HG03342 (cell line): Measurements from ENCODE around the gene FBXO34.

Source experiments
- ATAC-seq: cut with Tn5 transposase; IDR thresholded peaks from one replicate; pipeline ENCODE4 v1.9.1; 2021; ENCODE audit warnings: mild to moderate bottlenecking, moderate library complexity; ENCODE audit not compliant: unreplicated experiment

FBXO34 gene

DNA sequence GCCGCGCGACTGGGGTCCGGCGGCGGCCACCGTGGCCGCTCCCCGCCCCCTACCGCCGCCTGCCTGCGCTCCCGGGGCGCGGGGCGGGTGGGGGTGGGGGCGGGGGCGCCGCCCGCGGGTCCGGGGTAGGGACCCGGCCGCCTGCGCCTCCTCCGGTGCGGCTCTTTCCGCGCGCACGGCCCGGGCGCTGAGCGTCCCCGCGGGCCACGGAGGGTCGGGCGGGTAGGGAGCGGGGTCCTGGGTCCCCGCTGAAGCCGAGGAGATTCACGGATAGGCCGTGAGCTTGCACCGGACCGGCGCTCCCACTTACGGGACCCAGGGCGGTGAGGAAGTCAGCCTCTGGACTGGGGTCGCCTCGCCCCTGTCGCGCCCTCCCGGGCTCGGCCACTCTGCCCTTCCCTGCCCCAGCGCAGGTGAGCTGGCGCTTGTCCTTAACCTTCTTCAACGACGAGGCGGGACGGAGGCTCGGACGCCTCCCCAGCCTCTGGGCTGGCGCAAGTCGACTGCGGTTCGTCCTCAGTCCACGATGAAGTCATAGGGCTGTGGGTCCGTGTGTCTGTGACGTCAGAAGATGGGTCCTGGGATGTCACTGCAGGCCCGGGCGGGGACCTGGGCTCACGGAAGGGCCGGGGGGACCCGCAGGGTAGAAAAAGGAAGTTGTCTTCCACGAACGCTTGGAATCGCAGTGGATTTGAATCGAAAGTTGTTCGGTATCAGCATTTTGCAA is 514 bp downstream of the FBXO34 start:
- ATAC-seq: peak; percentile 52

DNA sequence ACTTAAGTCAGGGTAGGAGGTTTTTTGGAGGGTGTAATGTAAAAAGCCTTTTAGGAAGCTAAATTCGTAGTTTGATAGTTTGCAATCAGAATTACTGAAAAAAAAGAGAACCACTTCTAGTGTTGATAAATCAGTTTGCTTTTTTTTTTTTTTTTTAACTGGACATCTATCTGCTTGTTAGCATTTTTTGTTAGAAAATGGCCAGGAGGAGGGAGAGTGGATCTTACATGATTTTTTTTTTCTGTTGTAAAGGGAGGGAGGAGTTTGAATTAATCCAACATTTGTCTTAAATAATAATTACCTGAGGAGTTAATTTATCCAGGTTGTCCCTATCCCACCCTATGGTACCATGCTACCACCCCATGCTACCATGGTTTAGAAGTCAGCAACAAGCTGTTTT is 1.2 kb downstream of the FBXO34 start:
- ATAC-seq: no peak

DNA sequence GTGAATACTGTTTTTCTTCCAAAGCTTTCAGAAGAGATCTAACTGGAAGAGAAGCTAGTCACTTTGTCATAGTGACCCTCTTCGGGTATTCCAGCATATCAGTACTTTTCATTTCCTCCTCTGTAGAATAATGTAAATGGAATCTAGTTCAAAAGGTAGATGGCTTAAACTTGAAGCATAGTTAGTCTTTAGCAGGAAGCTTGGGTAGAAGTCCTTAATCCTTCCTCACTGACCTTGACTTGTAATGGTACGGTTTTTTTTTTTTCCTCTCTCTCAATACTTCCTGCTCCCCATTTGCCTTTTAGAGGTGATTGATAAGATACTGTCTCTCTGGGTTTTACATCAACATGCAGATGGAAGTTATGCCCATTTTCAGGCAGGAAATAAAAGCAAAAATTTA is 1.7 kb downstream of the FBXO34 start:
- ATAC-seq: no peak

DNA sequence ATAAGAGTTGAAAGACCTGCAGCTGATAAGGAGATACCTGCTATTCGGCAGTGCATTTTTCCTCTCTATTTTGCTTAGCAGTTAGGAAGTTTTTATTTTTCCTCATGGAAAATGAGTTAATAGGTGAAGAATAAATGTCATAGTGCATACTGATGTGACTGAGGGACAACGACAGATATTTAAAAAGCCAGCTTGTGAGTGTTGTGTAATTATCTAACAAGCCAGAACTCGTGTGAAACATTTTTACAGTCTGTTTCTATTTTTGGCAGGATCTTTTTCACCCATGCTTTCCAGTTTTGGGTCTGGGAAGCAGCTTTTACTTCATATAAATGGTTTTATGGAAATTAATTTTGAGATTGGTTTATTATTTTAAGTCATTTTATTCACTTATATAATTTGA is 2.9 kb downstream of the FBXO34 start:
- ATAC-seq: no peak

DNA sequence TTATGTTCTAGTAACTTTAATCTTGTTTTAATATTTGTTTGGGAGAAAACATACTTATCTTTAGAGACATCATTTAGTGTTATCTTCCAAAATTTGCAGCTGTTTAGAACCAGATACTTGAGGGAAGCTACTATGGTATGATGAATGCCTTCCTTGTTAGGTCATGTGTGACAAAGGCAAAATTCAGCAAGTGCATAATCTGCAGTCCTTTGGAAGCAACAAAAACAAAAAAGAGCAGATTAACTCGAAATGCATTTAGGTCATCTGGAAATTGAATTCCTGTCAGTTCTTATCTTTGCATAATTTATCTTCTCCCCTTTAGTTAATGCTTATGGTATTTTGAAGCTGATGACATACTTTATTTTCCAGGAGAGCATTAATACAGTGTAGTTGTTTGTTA is 3.5 kb downstream of the FBXO34 start:
- ATAC-seq: no peak

DNA sequence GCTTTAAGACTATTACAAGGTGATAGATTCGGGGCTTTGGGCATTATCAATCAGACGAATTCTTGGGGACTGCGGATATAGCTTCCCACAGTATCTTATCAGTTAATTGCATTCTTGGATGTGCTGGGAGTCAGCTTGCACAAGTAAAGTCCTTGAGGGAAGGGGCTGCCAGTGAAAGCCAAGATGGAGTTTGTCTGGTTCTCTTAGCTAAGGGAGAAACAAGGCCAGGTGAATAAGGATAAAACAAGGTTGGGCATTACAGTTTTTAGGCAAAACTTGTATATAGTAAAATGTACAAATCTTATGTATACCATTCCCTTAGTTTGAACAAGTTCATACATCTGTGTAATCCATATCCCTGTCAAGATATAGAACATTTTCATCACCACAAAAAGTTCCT is 5.5 kb downstream of the FBXO34 start:
- no peak for ATAC-seq

DNA sequence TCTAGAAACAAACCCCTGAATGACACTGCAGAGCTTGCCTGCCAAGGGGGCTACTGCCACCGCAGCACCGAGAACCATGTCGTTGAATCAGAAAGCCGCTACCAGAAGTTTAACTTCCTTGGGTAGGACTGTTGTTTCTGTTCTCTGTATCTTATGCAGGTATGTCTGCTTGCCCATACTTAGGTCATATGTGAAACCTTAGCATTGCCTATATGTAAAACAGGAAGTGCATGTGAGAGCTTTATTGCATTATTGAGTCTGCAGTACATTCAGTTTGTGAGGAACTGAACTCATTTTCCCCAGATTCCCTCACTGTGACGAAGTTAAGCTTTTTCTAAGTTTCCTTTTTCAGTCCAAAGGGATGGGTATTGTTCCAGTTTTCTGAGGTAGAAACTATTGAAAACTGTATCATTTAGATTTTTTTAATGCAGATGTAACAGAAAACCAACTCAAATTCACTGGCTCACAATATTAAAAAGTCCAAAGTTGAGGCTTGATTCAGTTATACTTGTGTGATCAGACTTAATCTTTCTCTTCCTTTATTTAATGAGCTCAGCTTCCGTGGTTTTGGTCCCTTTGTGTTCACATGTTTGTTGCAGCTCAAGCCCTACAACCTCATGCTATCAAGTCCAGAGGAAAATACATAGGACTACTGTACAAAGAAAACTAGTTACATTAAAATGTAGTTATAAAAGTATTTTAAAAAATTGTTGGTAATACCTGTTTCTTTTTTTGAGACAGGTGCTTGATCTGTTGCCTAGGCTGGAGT is 6.9 kb downstream of the FBXO34 start:
- ATAC-seq: peak; percentile 87

DNA sequence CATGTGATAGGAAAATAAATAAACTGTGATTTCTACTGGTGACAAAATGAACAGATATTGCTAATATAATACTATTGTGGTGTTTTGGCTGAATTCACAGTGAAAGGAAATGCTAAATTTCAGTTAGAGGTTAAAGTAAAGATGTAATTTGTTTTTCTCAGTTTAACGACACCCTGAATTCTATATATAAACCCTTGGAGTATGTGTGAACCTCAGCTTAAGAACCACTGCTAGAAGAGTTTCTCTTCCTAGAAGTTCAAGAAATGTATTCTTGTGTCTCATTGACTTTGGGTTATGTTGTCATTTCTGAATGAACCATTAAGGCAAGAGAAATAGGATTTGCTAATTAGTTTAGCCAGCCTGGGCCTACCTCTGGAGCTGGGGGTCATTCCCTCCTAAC is 8.2 kb downstream of the FBXO34 start:
- ATAC-seq: no peak

DNA sequence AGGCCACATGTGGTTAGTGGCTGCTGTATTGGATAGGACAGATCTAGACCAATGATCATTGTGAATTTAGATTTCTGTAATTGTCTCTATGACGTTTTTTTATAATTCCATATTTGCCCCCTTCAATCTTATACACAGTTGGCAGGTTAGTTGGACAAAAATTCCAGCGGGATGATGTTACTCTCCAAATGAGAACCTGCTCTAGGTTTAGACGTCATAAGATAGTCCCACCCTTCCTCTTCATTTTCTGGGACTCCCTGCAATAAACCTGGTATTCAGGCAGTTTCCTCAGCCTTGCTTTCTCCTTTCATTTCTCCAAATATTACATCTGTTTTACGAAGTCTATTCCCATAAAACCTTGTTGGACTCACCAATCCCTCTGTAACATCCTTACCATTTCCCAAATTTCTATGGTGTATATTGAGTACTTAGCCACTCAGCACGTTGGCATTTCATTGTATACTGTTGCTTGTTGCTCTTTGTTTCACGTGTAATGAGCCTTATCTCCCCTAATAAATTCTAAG is 10.2 kb downstream of the FBXO34 start:
- ATAC-seq: no peak

DNA sequence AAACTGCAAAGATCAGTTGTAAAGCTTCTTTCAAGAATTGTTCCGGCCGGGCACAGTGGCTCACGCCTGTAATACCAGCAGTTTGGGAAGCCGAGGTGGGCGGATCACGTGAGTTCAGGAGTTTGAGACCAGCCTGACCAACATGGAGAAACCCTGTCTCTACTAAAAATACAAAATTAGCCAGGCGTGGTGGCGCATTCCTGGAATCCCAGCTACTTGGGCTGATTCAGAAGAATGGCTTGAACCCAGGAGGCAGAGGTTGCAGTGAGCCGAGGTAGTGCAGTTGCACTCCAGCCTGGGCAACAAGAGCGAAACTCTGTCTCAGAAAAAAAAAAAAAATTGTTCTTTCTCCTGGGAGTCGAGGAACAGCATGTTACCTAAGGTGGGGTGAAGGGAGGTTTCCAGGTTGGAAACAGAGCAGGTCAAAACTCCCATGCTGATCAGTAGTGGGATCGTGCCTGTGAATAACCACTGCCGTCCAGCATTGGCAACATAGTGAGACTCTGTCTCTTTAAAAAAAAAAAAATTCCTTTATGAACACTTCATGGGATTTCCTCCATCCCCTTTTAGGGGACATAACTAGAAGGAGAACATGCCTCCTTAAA is 13.9 kb downstream of the FBXO34 start:
- ATAC-seq: no peak

DNA sequence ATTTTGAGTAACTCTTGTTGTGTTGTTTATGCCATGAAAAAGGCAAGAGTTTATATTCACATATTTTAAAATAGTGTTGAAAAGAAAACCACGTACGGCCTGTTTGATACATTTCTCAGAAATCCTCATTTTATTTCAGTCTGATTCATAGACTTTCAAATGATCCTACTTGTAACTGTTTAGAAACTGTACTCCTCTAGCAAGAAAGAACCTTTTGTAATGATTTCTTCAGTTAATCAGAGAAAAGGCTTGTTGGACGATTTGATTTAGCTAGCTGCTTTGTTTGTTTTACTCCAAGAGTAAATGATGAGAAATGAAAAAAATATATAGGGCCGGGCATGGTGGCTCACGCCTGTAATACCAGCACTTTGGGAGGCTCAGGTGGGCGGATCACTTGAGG is 17.2 kb downstream of the FBXO34 start:
- no peak for ATAC-seq

DNA sequence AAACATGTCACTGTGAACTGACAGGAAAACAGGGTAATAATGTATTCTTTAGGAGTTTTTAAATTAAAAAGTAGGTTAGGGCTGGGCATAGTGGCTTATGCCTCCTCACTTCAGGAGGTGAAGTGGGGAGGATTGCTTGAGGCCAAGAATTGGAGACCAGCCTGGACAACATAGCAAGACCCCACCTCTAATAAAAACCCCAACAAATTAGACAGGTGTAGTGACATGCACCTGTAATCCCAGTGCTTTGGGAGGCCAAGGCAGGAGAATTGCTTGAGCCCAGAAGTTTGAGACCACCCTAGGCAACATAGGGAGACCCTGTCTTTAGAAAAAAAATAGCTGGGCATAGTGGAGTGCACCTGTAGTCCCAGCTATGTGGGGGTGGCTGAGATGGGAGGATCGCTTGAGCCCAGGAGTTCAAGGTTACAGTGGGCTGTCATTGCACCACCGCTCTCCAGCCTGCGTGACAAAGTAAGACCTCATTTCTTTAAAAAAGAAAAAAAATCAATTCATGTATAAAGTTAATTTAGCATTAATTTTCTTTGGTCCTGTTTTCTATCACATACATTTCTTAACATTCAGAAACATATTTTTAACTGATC is 20.4 kb downstream of the FBXO34 start:
- no peak for ATAC-seq

DNA sequence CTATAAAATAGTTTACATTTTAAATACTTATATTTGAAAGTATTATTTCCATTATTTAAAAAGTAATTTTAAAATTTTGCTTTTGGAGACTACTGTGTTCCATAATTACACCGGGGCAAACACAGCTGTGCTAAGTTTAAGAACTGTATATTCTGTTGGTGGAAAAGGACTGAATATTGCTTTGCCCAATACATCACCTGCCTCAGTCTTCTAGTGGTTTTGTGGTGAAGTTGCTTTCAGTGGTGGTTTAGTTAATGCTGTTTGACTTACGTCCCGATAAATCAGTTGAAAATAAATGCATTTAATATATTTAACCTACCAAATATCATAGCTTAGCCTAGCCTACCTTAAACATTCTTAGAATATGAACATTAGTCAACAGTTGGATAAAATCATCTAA is 23.4 kb downstream of the FBXO34 start:
- ATAC-seq: no peak

DNA sequence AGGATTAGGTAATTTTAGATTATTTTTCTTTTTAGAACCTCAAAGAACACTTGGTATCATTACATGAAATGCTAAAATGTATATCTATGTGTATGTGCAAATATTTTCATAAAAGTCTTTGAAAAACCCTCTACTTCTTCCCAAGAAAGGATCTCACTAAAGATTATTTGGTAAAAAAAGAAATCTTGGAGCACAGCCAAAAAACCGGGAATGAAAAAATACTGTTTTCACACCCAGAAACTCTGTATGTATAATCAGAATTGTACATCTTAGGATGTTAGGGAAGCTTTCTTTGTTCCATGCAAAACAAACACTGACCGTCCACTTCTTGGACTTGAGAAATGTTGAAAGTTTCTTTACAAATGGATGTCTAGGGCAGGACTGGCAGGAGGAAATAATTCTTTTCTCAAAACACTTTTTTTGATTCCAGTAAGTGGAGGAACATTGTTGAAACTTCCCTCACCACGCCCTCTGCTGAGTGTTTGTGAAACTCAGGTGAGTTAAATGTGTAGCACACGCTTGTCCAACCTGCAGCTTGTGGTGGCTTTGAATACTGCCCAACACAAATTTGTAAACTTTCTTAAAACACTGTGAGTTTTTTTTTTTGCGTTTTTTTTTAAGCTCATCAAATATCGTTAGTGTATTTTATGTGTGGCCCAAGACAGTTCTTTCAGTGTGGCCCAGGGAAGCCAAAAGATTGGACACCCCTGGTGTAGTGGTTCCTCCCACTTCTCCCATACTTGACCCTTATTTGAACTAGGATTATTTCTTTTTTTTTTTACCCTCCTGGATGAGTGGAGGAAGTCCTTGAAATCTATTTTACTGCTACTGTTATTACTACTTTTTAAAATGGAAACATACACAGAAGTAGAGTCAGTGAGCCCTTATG is 26.6 kb downstream of the FBXO34 start:
- ATAC-seq: no peak

DNA sequence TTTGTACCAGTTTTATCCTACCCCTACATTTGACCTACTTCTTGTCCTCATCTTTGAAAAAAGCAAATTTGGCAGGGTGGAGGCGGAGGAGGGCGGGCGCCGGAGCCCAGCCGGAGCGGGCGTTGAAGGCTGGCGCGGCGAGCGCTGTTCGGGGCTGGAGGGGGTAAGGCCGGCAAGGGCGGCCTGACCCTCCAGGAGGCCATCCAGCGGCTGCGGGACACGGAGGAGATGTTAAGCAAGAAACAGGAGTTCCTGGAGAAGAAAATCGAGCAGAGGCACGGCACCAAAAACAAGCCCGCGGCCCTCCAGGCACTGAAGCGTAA is 27.2 kb downstream of the FBXO34 start:
- ATAC-seq: no peak

DNA sequence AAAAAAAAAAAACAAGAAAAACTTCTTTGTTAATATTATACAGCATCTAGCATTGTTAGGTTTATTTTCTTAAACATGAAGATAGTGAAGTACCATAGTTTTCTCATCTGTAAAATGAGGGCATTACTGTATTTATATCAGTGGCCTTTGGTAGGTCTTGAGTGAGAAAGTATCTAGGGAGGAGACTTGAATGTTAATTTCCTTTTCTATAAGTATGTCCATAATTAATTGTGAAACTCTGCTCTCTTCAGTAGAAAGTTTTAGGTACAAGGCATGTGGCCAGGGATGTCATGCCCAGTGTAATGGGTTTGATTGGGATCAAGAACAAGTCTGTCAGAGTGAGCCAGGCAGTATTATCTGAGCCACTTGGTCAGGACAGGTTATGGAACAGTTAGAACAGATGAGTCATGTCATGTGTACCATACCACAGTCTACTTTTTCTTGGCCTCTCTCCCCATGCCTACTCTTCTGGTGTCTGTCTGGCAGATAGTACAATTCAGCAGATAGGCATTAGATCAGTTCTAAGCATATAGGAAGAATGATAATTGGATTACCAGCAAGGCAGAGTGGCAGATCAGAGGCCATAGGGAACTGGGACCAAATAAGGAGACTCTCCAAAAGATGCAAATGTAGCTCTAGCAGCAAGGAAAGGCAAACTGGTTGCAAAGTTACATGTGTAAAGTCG is 30.4 kb downstream of the FBXO34 start:
- ATAC-seq: no peak

DNA sequence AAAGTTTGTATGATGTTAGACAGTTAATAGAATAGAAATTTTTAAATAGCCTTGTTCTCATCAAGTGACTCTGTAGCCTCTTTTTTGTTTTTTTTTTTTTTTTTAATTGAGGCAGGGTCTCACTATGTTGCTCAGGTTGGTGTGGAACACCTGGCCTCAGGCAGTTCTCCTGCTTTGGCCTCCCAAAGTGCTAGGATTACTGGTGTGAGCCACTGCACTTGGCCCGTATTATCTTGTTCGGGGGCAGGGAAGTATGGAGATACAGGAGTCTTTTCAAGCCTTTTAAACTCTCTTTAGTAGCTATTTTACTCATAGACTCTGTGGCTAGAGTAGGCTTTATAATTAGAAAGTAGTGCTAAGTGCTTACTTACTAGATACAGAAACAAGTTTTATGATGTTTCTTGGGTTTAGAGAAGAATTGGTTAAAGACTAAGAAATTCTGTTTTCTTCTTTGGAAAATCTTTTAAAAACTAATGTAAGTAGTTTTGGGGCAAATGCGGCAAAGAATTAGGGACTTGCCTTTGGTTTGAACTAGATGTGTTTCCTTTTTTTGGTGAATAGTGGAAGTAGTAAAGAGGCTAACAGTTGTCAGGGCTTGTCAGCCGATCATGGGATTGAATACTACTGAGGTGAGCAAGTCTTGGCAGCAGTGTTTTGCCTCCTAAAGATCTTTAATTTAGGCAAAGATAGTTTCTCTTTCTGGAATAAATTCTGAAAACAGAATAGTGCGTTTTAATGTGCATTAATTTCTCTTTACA is 31.3 kb downstream of the FBXO34 start:
- ATAC-seq: no peak

DNA sequence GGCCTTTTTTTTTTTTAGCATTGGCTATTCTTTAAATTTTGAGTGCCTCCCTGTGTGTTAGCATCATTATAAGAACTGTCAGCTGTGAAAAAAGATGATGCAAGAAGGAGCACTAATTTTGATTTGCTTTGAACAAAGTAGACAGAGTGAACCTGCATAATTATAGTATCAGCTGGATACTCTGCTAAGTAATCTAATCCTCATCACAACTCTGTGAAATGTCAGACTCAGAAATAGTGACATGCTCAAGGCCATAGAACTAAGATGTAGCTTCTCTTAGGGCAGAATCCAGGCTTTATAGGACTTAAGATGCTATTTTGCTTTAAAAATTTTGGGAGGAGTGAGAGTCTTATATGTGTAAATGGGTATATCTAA is 31.9 kb downstream of the FBXO34 start:
- no peak for ATAC-seq

DNA sequence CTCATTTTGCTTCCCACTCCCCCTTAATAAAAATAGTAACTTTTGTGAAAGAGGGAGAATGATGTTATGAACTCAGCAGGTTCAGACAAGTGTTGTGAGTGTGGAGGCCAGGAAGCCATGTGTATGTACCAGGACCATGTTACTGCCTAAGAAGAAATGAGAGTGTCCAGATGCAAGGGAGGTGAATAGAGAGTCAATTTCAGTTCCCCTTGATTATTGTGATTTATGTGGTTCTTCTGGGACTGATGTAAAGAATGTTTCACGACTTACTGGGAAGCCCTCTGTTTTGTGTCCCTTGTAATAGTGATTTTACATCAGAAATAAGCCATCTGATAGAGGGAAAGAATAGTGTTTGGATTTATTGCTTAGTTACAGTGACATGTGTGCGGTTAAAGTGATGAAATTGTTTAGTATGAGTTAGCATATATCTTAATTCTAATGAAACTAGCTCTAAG is 32.5 kb downstream of the FBXO34 start:
- peak; percentile 58 for ATAC-seq
